KMS-11 (cell line): Measurements from ENCODE around the gene LPAR1.

Source experiments
- H2AFZ ChIP-seq: fragments of 200-600 bp; sonication (generic); 2 replicates; pipeline ENCODE4 v1.6.1; 2016; ENCODE audit warnings: antibody characterized with exemption, mixed run types, low read depth
- H3K27ac ChIP-seq: fragments of 200-600 bp; sonication (generic); 2 replicates; pipeline ENCODE4 v1.6.1; 2016; ENCODE audit warnings: mild to moderate bottlenecking, mixed run types
- H3K27me3 ChIP-seq: fragments of 200-600 bp; sonication (generic); 2 replicates; pipeline ENCODE4 v1.6.1; 2017; ENCODE audit warnings: mild to moderate bottlenecking, low read depth, mixed run types, moderate library complexity; ENCODE audit not compliant: insufficient read depth
- H3K36me3 ChIP-seq: fragments of 200-600 bp; sonication (generic); 2 replicates; pipeline ENCODE4 v1.6.1; 2017; ENCODE audit warnings: mild to moderate bottlenecking, mixed run types; ENCODE audit not compliant: insufficient read depth
- H3K4me1 ChIP-seq: fragments of 200-600 bp; sonication (generic); 2 replicates; pipeline ENCODE4 v1.6.1; 2016; ENCODE audit warnings: mild to moderate bottlenecking, low read depth, mixed run types; ENCODE audit not compliant: poor library complexity, severe bottlenecking
- H3K4me2 ChIP-seq: fragments of 200-600 bp; sonication (generic); 2 replicates; pipeline ENCODE4 v1.7.0; 2016; ENCODE audit warnings: mild to moderate bottlenecking, mixed run types
- H3K4me3 ChIP-seq: fragments of 200-600 bp; sonication (generic); IDR thresholded peaks from 2 replicates; pipeline ENCODE4 v1.6.1; 2017; ENCODE audit warnings: low read depth, low read length, mixed read lengths; ENCODE audit not compliant: insufficient read depth
- H3K79me2 ChIP-seq: fragments of 200-600 bp; sonication (generic); 2 replicates; pipeline ENCODE4 v1.6.1; 2016; ENCODE audit warnings: low read depth, mixed run types; ENCODE audit not compliant: insufficient read depth
- H3K9ac ChIP-seq: fragments of 200-600 bp; sonication (generic); 2 replicates; pipeline ENCODE4 v1.6.1; 2016; ENCODE audit warnings: mild to moderate bottlenecking, mixed run types
- H4K20me1 ChIP-seq: fragments of 200-600 bp; sonication (generic); 2 replicates; pipeline ENCODE4 v1.6.1; 2016; ENCODE audit warnings: mild to moderate bottlenecking, mixed run types; ENCODE audit not compliant: insufficient read depth
- CTCF ChIP-seq: fragments of 200-600 bp; sonication (generic); conservative IDR thresholded peaks from 2 replicates; pipeline ENCODE4 v1.6.1; 2017; ENCODE audit warnings: low read depth, mild to moderate bottlenecking, antibody characterized with exemption, low read length, moderate library complexity, mixed read lengths

Gene LPAR1

GRCh38 chr9:111027798-111028197 lies 10.5 kb downstream of the LPAR1 start:
- no peak overlapping the region for H3K4me3 ChIP-seq
- no peaks in the 10 kb centered on the region for H4K20me1 ChIP-seq
- H2AFZ ChIP-seq, result no peak overlapping the region
- no peaks in the 10 kb centered on the region for H3K4me1 ChIP-seq
- no peaks in the 10 kb centered on the region for H3K36me3 ChIP-seq
- no peaks in the 10 kb centered on the region for H3K79me2 ChIP-seq
- H3K4me2 ChIP-seq, result no peak overlapping the region
- no peaks in the 10 kb centered on the region for H3K27me3 ChIP-seq
- no peak for TF ChIP-seq CTCF
- H3K27ac ChIP-seq, result no peak overlapping the region
- no peak overlapping the region for H3K9ac ChIP-seq

- no peaks in the 10 kb centered on the region for H3K4me1 ChIP-seq
- H3K79me2 ChIP-seq, result no peaks in the 10 kb centered on the region
- no peak overlapping the region for H3K4me3 ChIP-seq
- no peak overlapping the region for H3K4me2 ChIP-seq
- H3K9ac ChIP-seq, result no peak overlapping the region
- no peak for TF ChIP-seq CTCF
- no peaks in the 10 kb centered on the region for H4K20me1 ChIP-seq
- H3K27me3 ChIP-seq, result no peaks in the 10 kb centered on the region
- no peaks in the 10 kb centered on the region for H3K36me3 ChIP-seq
- no peak overlapping the region for H2AFZ ChIP-seq
- no peak overlapping the region for H3K27ac ChIP-seq
Observed at GRCh38 chr9:111023128-111023527, 15.1 kb downstream of the LPAR1 start.

- Histone ChIP-seq H4K20me1 (no peaks in the 10 kb centered on the region), H3K9ac (no peak overlapping the region), H3K4me3 (no peak overlapping the region), H3K79me2 (no peaks in the 10 kb centered on the region), H3K4me1 (no peaks in the 10 kb centered on the region), H3K36me3 (no peaks in the 10 kb centered on the region), H3K4me2 (no peak overlapping the region), H2AFZ (no peak overlapping the region), H3K27me3 (no peaks in the 10 kb centered on the region), H3K27ac (no peak overlapping the region)
- TF ChIP-seq CTCF, result no peak
Observed at GRCh38 chr9:111020594-111020993, 17.7 kb downstream of the LPAR1 start.

- Histone ChIP-seq H4K20me1 (no peaks in the 10 kb centered on the region), H3K27me3 (no peaks in the 10 kb centered on the region), H3K4me3 (no peak overlapping the region), H3K79me2 (no peaks in the 10 kb centered on the region), H2AFZ (no peak overlapping the region), H3K9ac (no peak overlapping the region), H3K36me3 (no peaks in the 10 kb centered on the region), H3K4me2 (no peak overlapping the region), H3K4me1 (no peaks in the 10 kb centered on the region), H3K27ac (no peak overlapping the region)
- no peak for TF ChIP-seq CTCF
Observed at GRCh38 chr9:111016426-111017045, 21.7 kb downstream of the LPAR1 start.
